HL-60 (cell line): Measurements from ENCODE around the gene ENO4.

Source experiments
- GABPA ChIP-seq: IDR thresholded peaks from 2 replicates; pipeline ENCODE4 v1.6.1; 2012; ENCODE audit warnings: low read depth
- POLR2AphosphoS5 ChIP-seq: IDR thresholded peaks from 2 replicates; pipeline ENCODE4 v1.6.1; 2012; ENCODE audit warnings: low read depth
- SPI1 ChIP-seq: IDR thresholded peaks from 2 replicates; pipeline ENCODE4 v1.6.1; 2012; ENCODE audit warnings: low read depth, mild to moderate bottlenecking, borderline replicate concordance
- TF ChIP-seq, protein P1 (sequence below): IDR thresholded peaks from one replicate; pipeline ENCODE4 v1.5.1; 2011; ENCODE audit warnings: low read length, control low read depth, inconsistent platforms; ENCODE audit not compliant: insufficient read depth
- TF ChIP-seq, protein P2 (sequence below): IDR thresholded peaks from 2 replicates; pipeline ENCODE4 v1.6.1; 2012; ENCODE audit warnings: low read depth; ENCODE audit not compliant: insufficient replicate concordance

DNA sequence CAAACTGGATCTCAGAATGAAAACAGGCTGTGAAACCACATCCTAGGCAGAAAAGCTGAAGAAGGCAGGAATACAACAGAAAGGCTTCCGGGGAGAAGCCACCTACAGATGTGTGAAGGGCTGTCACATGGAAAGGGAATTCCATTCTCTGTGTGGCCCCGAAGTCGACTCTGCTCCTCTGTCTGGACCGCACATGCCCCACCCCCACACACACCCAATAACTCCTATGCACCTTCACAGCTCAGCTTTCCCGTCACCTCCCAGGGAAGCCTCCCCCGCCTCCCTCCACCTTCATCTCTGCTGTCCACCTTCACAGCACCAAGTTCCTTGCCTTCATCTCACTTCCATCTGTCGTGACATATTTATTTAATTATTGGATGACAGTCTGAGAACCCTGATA is 23.4 kb upstream of the ENO4 start:
- TF ChIP-seq, protein P1, sequence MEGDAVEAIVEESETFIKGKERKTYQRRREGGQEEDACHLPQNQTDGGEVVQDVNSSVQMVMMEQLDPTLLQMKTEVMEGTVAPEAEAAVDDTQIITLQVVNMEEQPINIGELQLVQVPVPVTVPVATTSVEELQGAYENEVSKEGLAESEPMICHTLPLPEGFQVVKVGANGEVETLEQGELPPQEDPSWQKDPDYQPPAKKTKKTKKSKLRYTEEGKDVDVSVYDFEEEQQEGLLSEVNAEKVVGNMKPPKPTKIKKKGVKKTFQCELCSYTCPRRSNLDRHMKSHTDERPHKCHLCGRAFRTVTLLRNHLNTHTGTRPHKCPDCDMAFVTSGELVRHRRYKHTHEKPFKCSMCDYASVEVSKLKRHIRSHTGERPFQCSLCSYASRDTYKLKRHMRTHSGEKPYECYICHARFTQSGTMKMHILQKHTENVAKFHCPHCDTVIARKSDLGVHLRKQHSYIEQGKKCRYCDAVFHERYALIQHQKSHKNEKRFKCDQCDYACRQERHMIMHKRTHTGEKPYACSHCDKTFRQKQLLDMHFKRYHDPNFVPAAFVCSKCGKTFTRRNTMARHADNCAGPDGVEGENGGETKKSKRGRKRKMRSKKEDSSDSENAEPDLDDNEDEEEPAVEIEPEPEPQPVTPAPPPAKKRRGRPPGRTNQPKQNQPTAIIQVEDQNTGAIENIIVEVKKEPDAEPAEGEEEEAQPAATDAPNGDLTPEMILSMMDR: no peak
- no peak for TF ChIP-seq POLR2AphosphoS5
- TF ChIP-seq, protein P2, sequence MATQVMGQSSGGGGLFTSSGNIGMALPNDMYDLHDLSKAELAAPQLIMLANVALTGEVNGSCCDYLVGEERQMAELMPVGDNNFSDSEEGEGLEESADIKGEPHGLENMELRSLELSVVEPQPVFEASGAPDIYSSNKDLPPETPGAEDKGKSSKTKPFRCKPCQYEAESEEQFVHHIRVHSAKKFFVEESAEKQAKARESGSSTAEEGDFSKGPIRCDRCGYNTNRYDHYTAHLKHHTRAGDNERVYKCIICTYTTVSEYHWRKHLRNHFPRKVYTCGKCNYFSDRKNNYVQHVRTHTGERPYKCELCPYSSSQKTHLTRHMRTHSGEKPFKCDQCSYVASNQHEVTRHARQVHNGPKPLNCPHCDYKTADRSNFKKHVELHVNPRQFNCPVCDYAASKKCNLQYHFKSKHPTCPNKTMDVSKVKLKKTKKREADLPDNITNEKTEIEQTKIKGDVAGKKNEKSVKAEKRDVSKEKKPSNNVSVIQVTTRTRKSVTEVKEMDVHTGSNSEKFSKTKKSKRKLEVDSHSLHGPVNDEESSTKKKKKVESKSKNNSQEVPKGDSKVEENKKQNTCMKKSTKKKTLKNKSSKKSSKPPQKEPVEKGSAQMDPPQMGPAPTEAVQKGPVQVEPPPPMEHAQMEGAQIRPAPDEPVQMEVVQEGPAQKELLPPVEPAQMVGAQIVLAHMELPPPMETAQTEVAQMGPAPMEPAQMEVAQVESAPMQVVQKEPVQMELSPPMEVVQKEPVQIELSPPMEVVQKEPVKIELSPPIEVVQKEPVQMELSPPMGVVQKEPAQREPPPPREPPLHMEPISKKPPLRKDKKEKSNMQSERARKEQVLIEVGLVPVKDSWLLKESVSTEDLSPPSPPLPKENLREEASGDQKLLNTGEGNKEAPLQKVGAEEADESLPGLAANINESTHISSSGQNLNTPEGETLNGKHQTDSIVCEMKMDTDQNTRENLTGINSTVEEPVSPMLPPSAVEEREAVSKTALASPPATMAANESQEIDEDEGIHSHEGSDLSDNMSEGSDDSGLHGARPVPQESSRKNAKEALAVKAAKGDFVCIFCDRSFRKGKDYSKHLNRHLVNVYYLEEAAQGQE: no peak
- no peak for TF ChIP-seq GABPA
- no peak for TF ChIP-seq SPI1
